ENCODE measurements around the gene C11orf68.

DNA sequence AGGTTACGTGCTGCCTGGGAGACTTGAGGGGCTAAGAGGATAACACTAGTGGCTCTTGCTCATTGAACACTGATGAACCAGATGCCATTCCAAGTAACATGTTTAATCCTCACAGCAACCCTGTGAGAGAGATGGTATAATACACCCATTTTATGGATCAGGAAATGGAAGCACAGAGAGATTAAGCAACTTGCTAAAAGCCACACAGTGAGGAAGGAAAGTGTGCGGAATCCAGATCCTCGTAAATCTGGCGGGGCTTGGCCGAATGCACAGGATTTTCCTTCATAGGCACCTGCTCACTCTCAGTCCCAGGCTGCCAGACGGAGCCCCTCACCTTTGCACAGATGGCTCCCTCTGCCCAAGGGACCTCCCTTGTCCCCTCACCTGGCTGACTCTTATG lies 11.0 kb downstream of the C11orf68 start:
- TF ChIP-seq ZFP37 (tag by site-specific recombination; IDR thresholded peaks at IDR 0.05) (no peak), ZNF26 (tag by site-specific recombination; IDR thresholded peaks at IDR 0.05) (no peak), ZEB2 (tag by site-specific recombination; IDR thresholded peaks at IDR 0.05) (no peak)
- TF ChIP-seq, protein P1, sequence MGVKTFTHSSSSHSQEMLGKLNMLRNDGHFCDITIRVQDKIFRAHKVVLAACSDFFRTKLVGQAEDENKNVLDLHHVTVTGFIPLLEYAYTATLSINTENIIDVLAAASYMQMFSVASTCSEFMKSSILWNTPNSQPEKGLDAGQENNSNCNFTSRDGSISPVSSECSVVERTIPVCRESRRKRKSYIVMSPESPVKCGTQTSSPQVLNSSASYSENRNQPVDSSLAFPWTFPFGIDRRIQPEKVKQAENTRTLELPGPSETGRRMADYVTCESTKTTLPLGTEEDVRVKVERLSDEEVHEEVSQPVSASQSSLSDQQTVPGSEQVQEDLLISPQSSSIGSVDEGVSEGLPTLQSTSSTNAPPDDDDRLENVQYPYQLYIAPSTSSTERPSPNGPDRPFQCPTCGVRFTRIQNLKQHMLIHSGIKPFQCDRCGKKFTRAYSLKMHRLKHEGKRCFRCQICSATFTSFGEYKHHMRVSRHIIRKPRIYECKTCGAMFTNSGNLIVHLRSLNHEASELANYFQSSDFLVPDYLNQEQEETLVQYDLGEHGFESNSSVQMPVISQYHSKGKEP (tag by site-specific recombination; IDR thresholded peaks at IDR 0.05), result no peak
- TF ChIP-seq, protein P2, sequence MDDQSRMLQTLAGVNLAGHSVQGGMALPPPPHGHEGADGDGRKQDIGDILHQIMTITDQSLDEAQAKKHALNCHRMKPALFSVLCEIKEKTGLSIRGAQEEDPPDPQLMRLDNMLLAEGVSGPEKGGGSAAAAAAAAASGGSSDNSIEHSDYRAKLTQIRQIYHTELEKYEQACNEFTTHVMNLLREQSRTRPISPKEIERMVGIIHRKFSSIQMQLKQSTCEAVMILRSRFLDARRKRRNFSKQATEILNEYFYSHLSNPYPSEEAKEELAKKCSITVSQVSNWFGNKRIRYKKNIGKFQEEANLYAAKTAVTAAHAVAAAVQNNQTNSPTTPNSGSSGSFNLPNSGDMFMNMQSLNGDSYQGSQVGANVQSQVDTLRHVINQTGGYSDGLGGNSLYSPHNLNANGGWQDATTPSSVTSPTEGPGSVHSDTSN (CRISPR knock-in tag; IDR thresholded peaks at IDR 0.05), result no peak
- TF ChIP-seq, protein P3, sequence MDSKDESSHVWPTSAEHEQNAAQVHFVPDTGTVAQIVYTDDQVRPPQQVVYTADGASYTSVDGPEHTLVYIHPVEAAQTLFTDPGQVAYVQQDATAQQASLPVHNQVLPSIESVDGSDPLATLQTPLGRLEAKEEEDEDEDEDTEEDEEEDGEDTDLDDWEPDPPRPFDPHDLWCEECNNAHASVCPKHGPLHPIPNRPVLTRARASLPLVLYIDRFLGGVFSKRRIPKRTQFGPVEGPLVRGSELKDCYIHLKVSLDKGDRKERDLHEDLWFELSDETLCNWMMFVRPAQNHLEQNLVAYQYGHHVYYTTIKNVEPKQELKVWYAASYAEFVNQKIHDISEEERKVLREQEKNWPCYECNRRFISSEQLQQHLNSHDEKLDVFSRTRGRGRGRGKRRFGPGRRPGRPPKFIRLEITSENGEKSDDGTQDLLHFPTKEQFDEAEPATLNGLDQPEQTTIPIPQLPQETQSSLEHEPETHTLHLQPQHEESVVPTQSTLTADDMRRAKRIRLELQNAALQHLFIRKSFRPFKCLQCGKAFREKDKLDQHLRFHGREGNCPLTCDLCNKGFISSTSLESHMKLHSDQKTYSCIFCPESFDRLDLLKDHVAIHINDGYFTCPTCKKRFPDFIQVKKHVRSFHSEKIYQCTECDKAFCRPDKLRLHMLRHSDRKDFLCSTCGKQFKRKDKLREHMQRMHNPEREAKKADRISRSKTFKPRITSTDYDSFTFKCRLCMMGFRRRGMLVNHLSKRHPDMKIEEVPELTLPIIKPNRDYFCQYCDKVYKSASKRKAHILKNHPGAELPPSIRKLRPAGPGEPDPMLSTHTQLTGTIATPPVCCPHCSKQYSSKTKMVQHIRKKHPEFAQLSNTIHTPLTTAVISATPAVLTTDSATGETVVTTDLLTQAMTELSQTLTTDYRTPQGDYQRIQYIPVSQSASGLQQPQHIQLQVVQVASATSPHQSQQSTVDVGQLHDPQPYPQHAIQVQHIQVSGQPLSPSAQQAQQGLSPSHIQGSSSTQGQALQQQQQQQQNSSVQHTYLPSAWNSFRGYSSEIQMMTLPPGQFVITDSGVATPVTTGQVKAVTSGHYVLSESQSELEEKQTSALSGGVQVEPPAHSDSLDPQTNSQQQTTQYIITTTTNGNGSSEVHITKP (tag by site-specific recombination; IDR thresholded peaks at IDR 0.05), result no peak
- TF ChIP-seq, protein P4, sequence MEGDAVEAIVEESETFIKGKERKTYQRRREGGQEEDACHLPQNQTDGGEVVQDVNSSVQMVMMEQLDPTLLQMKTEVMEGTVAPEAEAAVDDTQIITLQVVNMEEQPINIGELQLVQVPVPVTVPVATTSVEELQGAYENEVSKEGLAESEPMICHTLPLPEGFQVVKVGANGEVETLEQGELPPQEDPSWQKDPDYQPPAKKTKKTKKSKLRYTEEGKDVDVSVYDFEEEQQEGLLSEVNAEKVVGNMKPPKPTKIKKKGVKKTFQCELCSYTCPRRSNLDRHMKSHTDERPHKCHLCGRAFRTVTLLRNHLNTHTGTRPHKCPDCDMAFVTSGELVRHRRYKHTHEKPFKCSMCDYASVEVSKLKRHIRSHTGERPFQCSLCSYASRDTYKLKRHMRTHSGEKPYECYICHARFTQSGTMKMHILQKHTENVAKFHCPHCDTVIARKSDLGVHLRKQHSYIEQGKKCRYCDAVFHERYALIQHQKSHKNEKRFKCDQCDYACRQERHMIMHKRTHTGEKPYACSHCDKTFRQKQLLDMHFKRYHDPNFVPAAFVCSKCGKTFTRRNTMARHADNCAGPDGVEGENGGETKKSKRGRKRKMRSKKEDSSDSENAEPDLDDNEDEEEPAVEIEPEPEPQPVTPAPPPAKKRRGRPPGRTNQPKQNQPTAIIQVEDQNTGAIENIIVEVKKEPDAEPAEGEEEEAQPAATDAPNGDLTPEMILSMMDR (tag by site-specific recombination; IDR thresholded peaks at IDR 0.05), result no peak

Data from HEK293 (cell line).